Measurements from ENCODE around the gene CMC4.

Gene CMC4, protein sequence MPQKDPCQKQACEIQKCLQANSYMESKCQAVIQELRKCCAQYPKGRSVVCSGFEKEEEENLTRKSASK

DNA sequence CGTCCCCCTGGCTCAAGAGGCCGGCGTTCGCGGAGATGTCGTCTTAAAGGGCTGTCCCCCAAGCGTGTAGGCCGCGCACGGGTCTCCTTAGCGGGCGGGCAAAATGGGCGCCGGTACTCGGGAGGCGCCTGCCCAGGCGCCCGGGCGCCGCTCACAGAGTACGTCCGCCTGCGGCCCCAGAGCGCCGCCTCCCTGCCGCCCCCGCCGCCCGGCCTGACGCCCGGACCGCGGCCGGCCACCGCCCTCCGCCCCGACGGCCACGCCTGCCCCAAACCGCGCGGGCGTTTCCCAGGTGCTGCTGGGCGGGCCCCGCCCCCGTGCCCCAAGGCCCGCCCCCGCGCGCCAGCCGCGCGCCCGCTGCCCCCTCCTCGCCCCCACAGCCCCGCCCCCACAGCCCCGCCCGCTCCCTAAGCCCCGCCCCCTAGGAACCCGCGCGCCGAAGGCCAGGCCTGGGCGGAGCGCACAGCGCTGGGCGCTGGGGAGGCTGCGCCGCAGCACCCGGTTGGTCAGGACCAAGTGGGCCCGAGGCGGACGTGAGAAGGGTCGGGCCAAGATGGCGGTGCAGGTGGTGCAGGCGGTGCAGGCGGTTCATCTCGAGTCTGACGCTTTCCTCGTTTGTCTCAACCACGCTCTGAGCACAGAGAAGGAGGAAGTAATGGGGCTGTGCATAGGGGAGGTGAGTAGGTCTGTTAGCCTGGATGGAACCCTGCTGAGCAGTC, at the start of gene CMC4, which contains the start of the genes BRCC3 and MTCP1:
Gene CMC4 (minus strand): TSS at position 162 of the 719 bp plus-strand sequence. CDS start 7,113 bp downstream, outside the sequence.
Gene BRCC3 (plus strand): TSS at position 534 of the 719 bp plus-strand sequence. CDS start 20 bp downstream, at position 554.
Gene MTCP1 (minus strand): TSS at position 162 of the 719 bp plus-strand sequence. CDS start 5,126 bp downstream, outside the sequence.
- peak; percentile 48 to 56 for DNase-seq (ENCODE audit: low read depth in 2 of 2)

DNA sequence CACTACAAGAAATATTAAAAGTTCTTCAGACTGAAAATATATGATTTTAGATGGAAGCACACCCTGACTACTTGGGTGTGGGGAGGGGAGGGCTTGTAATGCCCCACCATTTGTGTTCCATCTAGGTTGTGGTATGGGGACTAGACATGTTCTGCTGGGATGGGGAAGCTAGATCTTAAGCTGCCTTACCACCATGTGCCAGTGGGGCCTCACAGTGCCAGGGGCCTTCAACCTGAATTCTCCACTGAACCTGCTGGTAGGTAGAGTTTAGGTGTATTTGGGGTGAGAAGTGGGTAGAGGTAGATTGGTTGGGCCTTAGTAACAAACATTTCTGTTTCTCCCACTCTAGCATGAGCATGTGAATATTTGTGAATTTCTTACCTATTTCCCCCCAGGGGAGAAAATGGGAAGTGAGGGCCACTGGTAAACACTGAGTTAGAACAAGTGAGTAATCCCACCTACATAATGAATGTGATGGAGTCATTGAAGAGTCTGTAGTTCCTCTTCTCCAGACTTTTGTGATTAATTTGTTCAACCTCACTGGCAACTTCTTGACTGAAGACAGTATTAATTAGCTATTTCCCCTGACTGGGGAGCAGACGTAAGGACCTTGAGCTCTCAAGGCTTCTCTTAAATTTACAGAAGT, 44.4 kb upstream of the CMC4 start:
- no peak for DNase-seq (ENCODE audit: low read depth in 2 of 2)

DNA sequence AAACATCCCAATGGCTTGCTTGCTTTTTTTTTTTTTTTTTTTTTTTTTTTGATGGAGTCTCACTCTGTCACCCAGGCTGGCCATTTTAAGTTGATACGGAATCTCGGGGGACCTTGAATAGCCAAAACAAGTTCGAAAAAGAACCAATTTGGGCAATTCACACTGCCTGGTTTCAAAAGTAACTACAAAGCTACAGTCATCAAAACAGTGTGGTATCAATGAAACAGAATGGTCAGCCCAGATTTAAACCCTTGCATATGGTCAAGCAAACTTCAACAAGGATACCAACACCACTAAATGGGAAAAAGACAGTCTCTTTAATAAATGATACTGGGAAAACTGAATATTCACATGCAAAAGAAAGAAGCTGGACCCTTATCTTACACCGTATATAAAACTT, 42.2 kb upstream of the CMC4 start:
- no peak for DNase-seq (ENCODE audit: low read depth in 2 of 2)

- DNase-seq (ENCODE audit: low read depth in 2 of 2): no peak
Observed at GRCh38 chrX:155112171-155112570, 41.2 kb upstream of the CMC4 start.

- DNase-seq (ENCODE audit: low read depth in 2 of 2): no peak
Observed at GRCh38 chrX:155108427-155108826, 37.5 kb upstream of the CMC4 start.

- DNase-seq (ENCODE audit: low read depth in 2 of 2): no peak
Observed at GRCh38 chrX:155105919-155106318, 35.0 kb upstream of the CMC4 start.

DNA sequence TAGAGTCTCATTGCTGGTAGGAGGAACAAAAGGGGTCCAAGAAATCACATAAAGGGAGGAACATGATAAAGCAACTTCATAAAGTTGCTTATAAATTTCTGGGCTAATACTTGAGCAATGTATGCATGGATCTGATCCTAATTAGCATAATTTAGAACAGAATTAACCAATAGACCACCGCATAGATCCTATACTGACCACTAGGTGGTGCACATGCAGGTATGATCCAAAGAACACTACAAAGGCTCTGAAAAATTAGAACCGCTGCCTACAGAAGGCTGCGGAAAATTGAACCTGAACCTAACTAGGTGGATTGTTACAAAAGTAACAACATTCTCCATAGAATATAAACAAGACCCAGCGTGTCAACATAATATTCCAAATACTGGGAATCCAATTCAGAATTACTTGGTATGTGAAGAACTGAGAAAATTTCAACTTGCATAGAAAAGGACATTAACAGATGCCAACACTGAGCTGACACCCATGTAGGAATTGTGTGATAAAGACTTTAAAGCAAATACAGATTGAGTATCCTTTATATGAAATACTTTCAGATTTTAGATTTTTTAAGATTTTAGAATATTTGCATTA, 23.6 kb upstream of the CMC4 start:
- DNase-seq (ENCODE audit: low read depth in 2 of 2): no peak

DNA sequence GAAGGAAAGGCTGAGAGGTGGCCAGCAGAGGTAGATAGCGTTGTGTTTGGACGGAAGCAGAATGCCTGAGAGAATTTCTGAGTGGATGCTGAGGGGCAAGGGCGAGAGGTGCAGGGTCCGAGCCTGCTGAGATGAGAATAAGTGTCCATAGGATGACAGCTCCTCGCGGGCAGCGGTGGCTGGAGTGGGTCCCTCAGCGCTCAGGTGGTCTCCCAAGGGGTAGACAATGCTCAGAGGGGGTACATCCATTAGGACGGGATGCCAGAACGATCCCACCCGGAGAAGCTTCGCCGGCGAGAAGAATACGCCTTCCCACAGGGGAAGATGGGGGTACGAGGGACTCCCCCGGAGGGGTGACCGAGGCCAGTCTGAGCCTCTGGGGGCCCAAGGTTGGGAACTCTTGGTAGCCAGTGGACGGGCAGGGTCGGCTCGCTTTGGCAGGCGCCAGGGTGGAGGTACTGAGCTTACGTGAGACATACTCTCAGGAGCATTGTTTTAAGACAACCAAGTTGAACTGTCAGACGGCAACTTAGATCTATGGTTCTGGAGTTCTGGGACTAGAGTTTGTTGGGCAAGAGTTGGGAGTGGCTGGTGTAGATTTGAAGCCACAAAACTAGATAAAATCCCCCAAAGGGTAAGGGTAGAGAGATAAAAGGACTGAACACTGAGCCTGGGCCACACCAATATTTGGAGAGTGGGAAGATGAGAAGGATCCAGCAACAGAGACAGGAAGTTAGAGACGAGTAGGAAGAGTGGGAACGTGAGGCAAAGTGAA, 16.2 kb upstream of the CMC4 start:
- no peak for DNase-seq (ENCODE audit: low read depth in 2 of 2)

GRCh38 chrX:155086202-155086840, 15.4 kb upstream of the CMC4 start:
- DNase-seq (ENCODE audit: low read depth in 2 of 2): no peak

DNA sequence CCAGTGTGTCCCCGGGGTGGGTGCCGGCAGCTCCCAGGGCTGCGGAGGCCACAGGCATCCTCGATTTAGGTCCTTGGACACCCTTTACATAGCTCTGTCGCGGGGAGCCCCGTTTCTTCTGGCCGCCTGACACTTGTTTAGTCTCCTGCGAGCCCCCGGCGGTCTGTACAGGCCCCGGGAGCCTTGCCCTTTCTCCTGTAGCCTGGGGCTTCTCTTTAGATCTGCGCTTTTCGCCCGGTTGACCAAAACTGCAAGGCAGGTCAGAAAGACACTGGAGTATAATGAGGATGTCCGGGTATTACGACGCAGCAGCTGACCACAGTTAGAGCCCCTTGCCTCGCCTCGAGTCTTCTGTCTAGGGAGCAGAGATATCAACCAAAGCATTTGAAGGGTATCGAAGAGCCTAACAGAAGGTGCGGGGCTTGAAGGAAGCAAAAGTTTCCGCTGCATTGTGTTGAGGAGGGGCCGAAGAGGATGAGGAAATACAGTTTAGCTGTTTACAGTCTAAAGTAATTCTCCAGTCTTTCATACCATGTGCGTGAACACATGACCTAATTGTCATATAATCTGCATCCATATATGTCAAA, 851 bp upstream of the CMC4 start:
- DNase-seq (ENCODE audit: low read depth in 2 of 2): no peak

- no peak for DNase-seq (ENCODE audit: low read depth in 2 of 2)
Observed at GRCh38 chrX:155070663-155070974, 317 bp downstream of the CMC4 start.

DNA sequence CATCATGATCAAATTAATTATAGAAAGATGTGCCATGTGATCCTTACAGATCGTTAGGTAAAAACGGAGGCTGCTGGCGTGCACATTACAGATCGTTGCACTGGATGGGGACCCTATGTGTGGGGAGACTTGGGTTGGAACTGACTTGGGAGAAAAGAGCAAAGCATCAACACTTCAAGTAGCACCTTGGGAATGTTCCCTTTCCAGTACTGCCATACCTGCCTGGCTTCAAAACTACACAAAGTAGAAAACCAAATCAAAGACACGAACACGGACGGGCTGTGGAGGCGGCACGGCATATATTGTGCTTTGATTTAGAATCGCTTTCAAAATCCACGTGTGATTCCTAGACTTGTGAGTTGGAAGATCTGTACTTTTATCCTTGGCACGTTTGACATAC, 898 bp downstream of the CMC4 start:
- no peak for DNase-seq (ENCODE audit: low read depth in 2 of 2)

DNA sequence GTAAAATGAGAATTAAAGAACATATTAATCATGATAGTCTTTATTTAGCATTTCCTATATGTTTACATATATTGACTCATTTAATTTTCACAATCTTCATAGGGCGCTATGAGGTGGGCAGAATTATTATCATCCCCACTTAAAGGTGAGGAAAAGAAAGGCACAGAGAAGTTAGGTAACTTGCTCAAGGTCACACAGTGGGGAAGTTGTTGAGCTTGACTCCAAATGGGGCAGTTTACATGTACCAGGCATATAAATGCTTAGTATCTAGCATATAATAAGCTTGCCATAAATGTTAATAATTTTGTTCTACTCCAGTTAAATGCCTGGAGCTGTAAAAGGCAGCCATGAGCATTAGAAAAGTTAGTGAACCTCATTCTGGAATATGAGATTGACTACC, 1.5 kb downstream of the CMC4 start:
- no peak for DNase-seq (ENCODE audit: low read depth in 2 of 2)

GRCh38 chrX:155068165-155068564, 2.8 kb downstream of the CMC4 start:
- DNase-seq (ENCODE audit: low read depth in 2 of 2): no peak

DNA sequence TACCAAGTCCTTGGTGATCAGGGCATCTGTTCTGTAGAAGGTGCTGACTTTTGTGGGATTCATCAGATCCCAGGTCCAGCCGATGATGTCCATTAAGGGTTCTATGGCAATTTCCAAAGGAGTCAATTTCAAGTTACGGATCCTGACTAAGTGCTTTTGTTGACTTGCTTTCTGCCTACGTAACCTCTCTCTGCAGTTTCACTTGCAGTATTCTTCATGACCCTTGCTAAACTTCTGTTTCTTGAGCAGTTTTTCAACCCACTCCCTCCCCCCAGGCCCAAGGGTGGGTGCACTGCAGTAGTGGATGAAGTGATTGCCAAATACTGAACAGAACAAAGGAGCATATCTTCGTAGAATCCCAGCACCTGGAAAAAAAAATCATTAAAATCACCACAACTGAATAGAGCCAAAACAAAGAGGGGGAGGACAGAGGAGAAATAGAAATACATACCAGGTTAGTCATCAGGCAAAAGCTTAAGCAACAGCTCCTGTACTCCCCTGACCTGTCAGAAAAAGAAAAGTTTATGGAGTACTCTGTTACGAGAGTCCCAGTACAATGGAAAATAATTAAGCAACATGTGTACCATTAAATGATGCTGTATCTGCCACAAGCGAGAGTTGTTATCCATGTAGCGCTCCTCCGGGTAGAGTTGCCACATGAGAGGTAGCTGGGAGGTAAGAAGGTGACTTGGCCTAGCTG, 5.8 kb downstream of the CMC4 start:
- no peak for DNase-seq (ENCODE audit: low read depth in 2 of 2)

DNA sequence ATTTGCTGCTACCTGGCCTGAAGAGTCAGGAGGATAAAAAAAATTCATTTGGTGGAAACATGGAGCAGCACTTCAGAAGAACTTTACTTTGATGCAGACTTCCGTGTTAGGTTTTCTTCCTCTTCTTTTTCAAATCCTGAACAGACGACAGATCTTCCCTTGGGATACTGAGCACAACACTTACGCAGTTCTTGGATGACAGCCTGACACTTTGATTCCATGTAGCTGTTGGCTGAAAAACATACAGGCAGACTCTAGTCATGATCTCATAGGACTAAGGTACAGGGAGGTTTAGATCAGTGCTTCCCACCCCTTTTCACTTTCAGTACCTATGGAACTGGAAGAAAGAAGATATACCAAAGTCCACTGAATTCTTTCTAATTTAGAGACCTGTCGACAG, 9.2 kb downstream of the CMC4 start:
- no peak for DNase-seq (ENCODE audit: low read depth in 2 of 2)

DNA sequence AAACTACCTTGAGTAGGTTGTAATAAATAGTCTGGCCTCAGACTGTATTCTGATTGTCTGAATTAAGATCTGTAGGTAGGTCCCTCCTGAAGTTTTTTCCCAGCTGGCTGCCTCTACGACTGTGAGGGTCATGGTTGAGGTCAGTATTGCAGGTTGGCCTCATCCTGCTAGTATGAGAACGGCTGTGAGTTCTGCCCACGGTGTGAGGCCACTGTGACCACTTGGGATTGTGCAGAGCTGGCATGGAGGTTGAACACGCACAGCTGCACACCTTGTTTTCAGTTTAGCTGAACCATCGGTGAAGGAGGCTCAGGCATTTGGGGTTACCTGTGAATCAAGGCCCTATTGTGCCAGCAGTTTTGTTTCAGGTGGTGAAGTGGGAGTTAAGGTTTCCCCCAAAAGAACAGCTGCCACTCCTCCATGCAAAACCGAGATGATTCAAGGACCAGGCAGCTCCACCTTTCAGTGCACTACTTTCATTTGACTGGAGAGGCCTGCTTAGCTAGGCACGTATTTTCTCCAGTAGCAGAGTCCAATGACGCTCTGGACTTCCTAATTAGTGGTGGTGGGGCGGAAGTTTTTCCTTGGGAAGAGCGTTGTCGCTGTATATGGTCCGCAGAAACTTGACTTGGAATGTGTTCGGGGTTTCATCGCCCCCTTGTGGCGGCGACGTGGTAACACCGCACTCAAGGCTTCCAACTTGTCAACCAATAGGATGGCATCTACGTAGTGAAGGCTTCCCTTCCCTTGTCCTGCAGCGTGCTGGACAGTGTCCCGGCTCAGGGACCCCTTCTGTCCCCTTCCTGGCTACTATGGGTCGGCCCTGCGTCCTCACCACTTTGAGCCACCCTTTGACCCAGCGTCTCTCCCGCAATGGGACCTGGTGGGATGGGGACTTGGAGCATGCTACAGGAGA, 13.8 kb downstream of the CMC4 start:
- DNase-seq (ENCODE audit: low read depth in 2 of 2): peak; percentile 2 to 19

DNA sequence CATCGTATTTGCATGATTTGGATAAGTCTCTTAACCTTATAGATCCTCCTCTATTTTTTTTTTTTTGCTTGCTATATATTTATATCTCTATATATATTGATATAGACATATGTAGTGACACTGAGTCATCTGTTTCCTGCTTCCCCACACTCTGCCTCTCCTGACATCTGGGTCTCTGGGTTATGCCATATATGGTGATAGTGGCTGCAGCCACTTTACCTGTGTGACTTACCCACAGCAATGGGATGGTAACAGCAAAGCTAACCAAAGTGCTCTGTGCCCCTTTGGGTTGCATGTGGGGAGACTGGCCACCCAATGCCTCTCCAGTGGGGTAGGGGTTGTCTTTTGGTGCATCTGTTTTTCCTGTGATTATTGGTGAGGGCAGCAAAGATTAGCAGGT, 14.5 kb downstream of the CMC4 start:
- DNase-seq (ENCODE audit: low read depth in 2 of 2): no peak

- no peak for DNase-seq (ENCODE audit: low read depth in 2 of 2)
Observed at GRCh38 chrX:155055494-155055893, 15.4 kb downstream of the CMC4 start.

- DNase-seq (ENCODE audit: low read depth in 2 of 2): no peak
Observed at GRCh38 chrX:155054255-155054654, 16.7 kb downstream of the CMC4 start.

Data from stimulated activated CD8-positive, alpha-beta memory T cell treated with anti-CD3 and anti-CD28 coated beads, Interleukin-7, amount 100 ng/mL, for 1 hour (primary cell).